Ovary (tissue), 9 donors: ENCODE data around the gene GRID2. TPM values are rescaled to one million over a fixed set of nuclear protein-coding genes. Genes with fewer than 3 reads are reported as not detected.

ENCODE experiments used
- DNase-seq, 5 donors: peaks; one replicate each; pipeline ENCODE4 v3.0.0-alpha.2; 2019 to 2020
- H3K27ac ChIP-seq, 2 donors: fragments of 200-600 bp; one replicate each; pipeline versions ENCODE4 v1.5.1 to v1.8.0; 2019 to 2022
- H3K27me3 ChIP-seq: fragments of 200-600 bp; one replicate; pipeline ENCODE4 v1.8.0; 2022
- H3K36me3 ChIP-seq: fragments of 200-600 bp; sonication (generic); one replicate; pipeline ENCODE4 v1.5.1; 2019
- H3K4me1 ChIP-seq: one replicate; pipeline ENCODE4 v1.8.1; 2013; ENCODE audit warnings: mild to moderate bottlenecking, moderate library complexity; ENCODE audit not compliant: insufficient read depth
- H3K4me3 ChIP-seq: fragments of 200-600 bp; sonication (generic); one replicate; pipeline ENCODE4 v1.5.1; 2017
- H3K9me3 ChIP-seq, 2 donors: fragments of 200-600 bp in 1 of 2; sonication (generic) in 1 of 2; one replicate each; pipeline versions ENCODE4 v1.5.1 to v1.8.1; 2013 to 2019; ENCODE audit warnings: mild to moderate bottlenecking in 1 of 2, moderate library complexity in 1 of 2
- EP300 ChIP-seq: sonication (generic); formaldehyde crosslinking; IDR thresholded peaks from one replicate; pipeline ENCODE4 v1.6.1; 2017; ENCODE audit warnings: antibody characterized with exemption
- POLR2A ChIP-seq: fragments of 450-650 bp; IDR thresholded peaks from one replicate; pipeline ENCODE4 v1.6.1; 2017; ENCODE audit warnings: antibody characterized with exemption, mild to moderate bottlenecking, moderate library complexity
- WGBS, 3 donors: extraction: QIAGEN DNeasy Blood & Tissue Kit in 1 of 3; methylation state at CpG; one replicate each; pipeline versions ENCODE4 v1.1.5 to v1.1.7; 2013 to 2017; 5-methylcytosine and 5-hydroxymethylcytosine counted together
- intact Hi-C, 4 donors: fragments of 100-400 bp; cut with DNase I; formaldehyde crosslinking; loops; one replicate each; pipeline versions ENCODE4 v1.11.0 to v1.15.1; 2022 to 2023
- polyA plus RNA-seq, 2 donors: library from polyadenylated mRNA; stranded (reverse); fragments of 200-250 nt in 1 of 2; fragments of 350-450 nt in 1 of 2; fragmentation: Illumina TruSeq in 1 of 2; extraction: RNeasy Lipid Tissue Mini Kit (QIAGEN cat#74804) in 1 of 2; gene quantifications; one replicate each; pipeline ENCODE4 v1.2.3, GENCODE V29; 2013 to 2014
- total RNA-seq, 7 donors: library from RNA; depleted of rRNA in 2 of 7; stranded (reverse); fragments of >200 nt in 2 of 7; fragmentation: NEBNext Ultra II Directional in 3 of 7; extraction: Animal tissue kit (Norgen Biotek cat#: 25700) in 3 of 7; gene quantifications; one replicate each; pipeline versions ENCODE4 v1.1.0 to v1.2.4, GENCODE V29; 2016 to 2023
- TF ChIP-seq, protein P1 (sequence below), 3 donors: fragments of 450-650 bp in 2 of 3; fragments of 200-600 bp in 1 of 3; IDR thresholded peaks; one replicate each; pipeline versions ENCODE4 v1.5.1 to v1.8.0; 2016 to 2022; ENCODE audit warnings: antibody characterized with exemption in 3 of 3, mild to moderate bottlenecking in 1 of 3
- donor health status: DM: no; HTN: no; CAD: no; lungs with moderate emphysema.
- donor health status: DM: no; HTN: no; CAD: no.
- donor health status: Bipolar disorder and iron deficiency.
- donor health status: DM: yes; HTN: yes; CAD: no.
- donor health status: DM: no; HTN: no; CAD: no.
- donor health status: DM: yes; HTN: yes; CAD: no.

The GRID2 gene
- total and polyA plus RNA-seq, 9 donors, result 0.65 to 6.8 (median 2.6) TPM

DNA sequence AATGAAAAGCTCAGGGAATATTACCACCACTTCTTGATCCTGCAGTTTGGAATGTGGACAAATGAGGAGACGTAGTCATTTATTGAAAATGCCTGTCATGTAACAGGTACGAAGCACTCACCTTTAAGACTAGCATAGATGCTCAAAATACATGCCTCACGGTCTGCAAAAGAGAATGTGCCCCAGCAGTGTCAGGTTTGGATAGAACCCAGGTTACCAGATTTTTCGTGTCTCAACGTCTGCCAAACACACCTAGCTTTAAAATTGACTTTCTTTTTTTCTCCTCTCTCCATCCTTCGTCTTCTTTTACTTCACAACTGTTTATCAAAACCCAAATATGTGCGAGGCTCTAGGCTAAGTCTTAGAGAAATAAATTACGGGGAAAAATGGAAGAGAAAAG is 918.0 kb downstream of the GRID2 start:
- Histone ChIP-seq H3K4me1 (no peaks in the 10 kb centered on the region), H3K9me3 (no peaks in the 10 kb centered on the region), H3K27ac (no peak overlapping the region), H3K27me3 (no peaks in the 10 kb centered on the region), H3K4me3 (no peak overlapping the region), H3K36me3 (no peaks in the 10 kb centered on the region)
- intact Hi-C loops, result no loop called here
- TF ChIP-seq, protein P1, sequence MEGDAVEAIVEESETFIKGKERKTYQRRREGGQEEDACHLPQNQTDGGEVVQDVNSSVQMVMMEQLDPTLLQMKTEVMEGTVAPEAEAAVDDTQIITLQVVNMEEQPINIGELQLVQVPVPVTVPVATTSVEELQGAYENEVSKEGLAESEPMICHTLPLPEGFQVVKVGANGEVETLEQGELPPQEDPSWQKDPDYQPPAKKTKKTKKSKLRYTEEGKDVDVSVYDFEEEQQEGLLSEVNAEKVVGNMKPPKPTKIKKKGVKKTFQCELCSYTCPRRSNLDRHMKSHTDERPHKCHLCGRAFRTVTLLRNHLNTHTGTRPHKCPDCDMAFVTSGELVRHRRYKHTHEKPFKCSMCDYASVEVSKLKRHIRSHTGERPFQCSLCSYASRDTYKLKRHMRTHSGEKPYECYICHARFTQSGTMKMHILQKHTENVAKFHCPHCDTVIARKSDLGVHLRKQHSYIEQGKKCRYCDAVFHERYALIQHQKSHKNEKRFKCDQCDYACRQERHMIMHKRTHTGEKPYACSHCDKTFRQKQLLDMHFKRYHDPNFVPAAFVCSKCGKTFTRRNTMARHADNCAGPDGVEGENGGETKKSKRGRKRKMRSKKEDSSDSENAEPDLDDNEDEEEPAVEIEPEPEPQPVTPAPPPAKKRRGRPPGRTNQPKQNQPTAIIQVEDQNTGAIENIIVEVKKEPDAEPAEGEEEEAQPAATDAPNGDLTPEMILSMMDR (IDR thresholded peaks at IDR 0.05), result no peak
- no peak for TF ChIP-seq EP300
- no peak for TF ChIP-seq POLR2A
- no peak for DNase-seq
- 83 to 89% (median 87%) methylated on average over 8 of the region's 8 CpGs for whole genome bisulfite sequencing, 3 donors

DNA sequence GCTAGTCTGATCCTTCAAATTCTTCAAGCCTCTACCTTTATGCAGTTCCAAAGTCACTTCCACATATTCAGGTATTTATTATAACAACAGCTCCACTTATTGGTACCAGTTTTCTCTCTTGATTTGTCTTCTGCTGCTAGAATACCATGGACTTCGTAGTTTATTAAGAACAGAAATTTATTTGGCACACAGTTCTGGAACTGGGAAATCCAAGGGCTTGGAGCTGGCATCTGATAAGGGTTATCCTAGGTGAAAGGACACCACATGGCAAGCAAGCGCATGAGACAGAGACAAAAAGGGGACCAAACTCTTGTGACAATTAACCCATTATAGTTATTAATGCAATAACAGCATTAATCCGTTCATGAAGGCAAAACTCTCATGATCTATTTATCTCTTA is 924.3 kb downstream of the GRID2 start:
- no peak for DNase-seq
- H3K27ac ChIP-seq, result no peak overlapping the region
- TF ChIP-seq POLR2A, result no peak
- no peak for TF ChIP-seq EP300
- TF ChIP-seq, protein P1 (IDR thresholded peaks at IDR 0.05), result no peak
- H3K4me3 ChIP-seq, result no peak overlapping the region
- intact Hi-C loops, result no loop called here
- no peaks in the 10 kb centered on the region for H3K36me3 ChIP-seq
- no peaks in the 10 kb centered on the region for H3K9me3 ChIP-seq
- no peaks in the 10 kb centered on the region for H3K27me3 ChIP-seq
- no peaks in the 10 kb centered on the region for H3K4me1 ChIP-seq
- WGBS, 3 donors, result 68 to 78% (median 73%) methylated on average over 3 of the region's 3 CpGs

DNA sequence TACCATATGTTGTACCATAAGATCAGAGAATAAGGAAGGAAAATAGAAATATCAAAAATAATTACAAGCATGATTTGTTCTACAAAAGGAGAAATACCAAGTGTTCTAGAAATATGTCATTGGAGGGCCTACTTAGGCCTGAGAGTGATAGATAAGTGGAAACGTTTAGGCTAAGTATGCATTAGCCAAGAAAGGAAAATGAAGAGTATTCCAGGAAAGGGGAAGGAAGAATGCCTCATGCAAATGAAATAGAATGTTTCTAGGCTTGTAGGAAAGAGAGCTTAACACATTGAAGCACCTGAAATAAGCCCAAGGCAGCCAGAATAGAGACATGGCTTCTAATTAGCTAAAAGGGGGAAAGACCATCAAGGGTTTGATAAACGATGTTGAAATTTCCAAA is 929.1 kb downstream of the GRID2 start:
- no peak overlapping the region for H3K4me3 ChIP-seq
- H3K4me1 ChIP-seq, result no peaks in the 10 kb centered on the region
- intact Hi-C loops, result no loop called here
- WGBS, 3 donors, result 69 to 77% (median 74%) methylated on average over 2 of the region's 2 CpGs
- H3K27me3 ChIP-seq, result no peaks in the 10 kb centered on the region
- no peaks in the 10 kb centered on the region for H3K9me3 ChIP-seq
- no peak for TF ChIP-seq POLR2A
- TF ChIP-seq EP300, result no peak
- TF ChIP-seq, protein P1 (IDR thresholded peaks at IDR 0.05), result no peak
- no peak overlapping the region for H3K27ac ChIP-seq
- H3K36me3 ChIP-seq, result no peaks in the 10 kb centered on the region
- no peak for DNase-seq

DNA sequence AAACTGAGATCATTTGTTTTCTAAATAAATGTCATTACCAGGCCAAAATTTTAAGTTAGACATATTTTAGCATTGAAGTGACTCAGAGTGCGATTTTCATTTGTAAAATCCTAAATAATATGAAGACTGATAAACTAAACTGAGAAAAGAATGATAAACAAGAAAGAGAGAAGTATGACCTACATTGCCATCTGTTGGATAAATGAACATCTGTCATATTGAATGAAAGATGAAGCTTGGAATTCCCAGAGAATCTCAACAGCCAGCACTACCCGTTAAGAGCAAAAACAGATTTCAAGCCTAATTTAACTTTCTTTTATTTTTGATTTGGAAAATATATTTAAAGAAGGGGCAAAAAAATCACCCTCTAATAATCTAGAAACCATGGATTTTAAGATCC is 933.8 kb downstream of the GRID2 start:
- no peak overlapping the region for H3K27ac ChIP-seq

More for the DNA sequence above, 933.8 kb downstream of the GRID2 start:
- Histone ChIP-seq H3K9me3 (no peaks in the 10 kb centered on the region), H3K27me3 (no peaks in the 10 kb centered on the region), H3K36me3 (no peaks in the 10 kb centered on the region), H3K4me1 (no peaks in the 10 kb centered on the region), H3K4me3 (no peak overlapping the region)
- no peak for DNase-seq
- intact Hi-C loops, result no loop called here
- TF ChIP-seq EP300 (no peak), POLR2A (no peak)
- TF ChIP-seq, protein P1 (IDR thresholded peaks at IDR 0.05), result no peak
- 12 to 57% (median 19%) methylated on average over 2 of the region's 2 CpGs for WGBS, 3 donors
